Endothelial cell (in vitro differentiated cells): ENCODE measurements around the gene MAP1LC3B. TPM values are rescaled to one million over a fixed set of nuclear protein-coding genes. Genes with fewer than 3 reads are reported as not detected.

ENCODE experiments used
- DNase-seq: peaks from one replicate; pipeline ENCODE4 v3.0.0; 2021; ENCODE audit warnings: low spot score
- H3K27ac Mint-ChIP-seq: one replicate; pipeline ENCODE4 v1.8.0; 2021; ENCODE audit warnings: mixed read lengths, inconsistent platforms; ENCODE audit not compliant: unreplicated experiment
- H3K27me3 Mint-ChIP-seq: one replicate; pipeline ENCODE4 v1.8.0; 2021; ENCODE audit warnings: mild to moderate bottlenecking, moderate library complexity, mixed read lengths, inconsistent platforms; ENCODE audit not compliant: unreplicated experiment
- H3K36me3 Mint-ChIP-seq: one replicate; pipeline ENCODE4 v1.8.0; 2021; ENCODE audit warnings: mild to moderate bottlenecking, low read depth, mixed read lengths, inconsistent platforms; ENCODE audit not compliant: unreplicated experiment
- H3K4me1 Mint-ChIP-seq: one replicate; pipeline ENCODE4 v1.8.0; 2021; ENCODE audit warnings: mild to moderate bottlenecking, mixed read lengths, inconsistent platforms; ENCODE audit not compliant: unreplicated experiment
- H3K4me3 Mint-ChIP-seq: one replicate; pipeline ENCODE4 v1.8.0; 2021; ENCODE audit warnings: mild to moderate bottlenecking, mixed read lengths, inconsistent platforms; ENCODE audit not compliant: unreplicated experiment
- H3K9me3 Mint-ChIP-seq: one replicate; pipeline ENCODE4 v1.8.0; 2021; ENCODE audit warnings: mixed read lengths, inconsistent platforms; ENCODE audit not compliant: unreplicated experiment
- CTCF ChIP-seq: fragments of 200-600 bp; sonication (generic); IDR thresholded peaks from one replicate; pipeline ENCODE4 v1.5.0; 2021; ENCODE audit warnings: antibody characterized with exemption; ENCODE audit not compliant: unreplicated experiment
- total RNA-seq: library from RNA; stranded (reverse); fragmentation: NEBNext Ultra II Directional; extraction: Animal tissue kit (Norgen Biotek cat#: 25700); gene quantifications from one replicate; pipeline ENCODE4 v1.2.1, GENCODE V29; 2021; ENCODE audit not compliant: unreplicated experiment

Gene MAP1LC3B
- total RNA-seq, 1 donor from 2014 or later: 71.6 TPM

GRCh38 chr16:87369117-87369765 lies 22.9 kb upstream of the MAP1LC3B start:
- Mint-ChIP-seq H3K36me3 (no peaks in the 10 kb centered on the region), H3K9me3 (no peaks in the 10 kb centered on the region), H3K27me3 (no peaks in the 10 kb centered on the region), H3K27ac (no peak overlapping the region), H3K4me3 (no peak overlapping the region), H3K4me1 (peaks cover 13% of the 10 kb centered on the region)
- TF ChIP-seq CTCF: no peak
- DNase-seq: no peak

GRCh38 chr16:87369796-87370719 lies 22.1 kb upstream of the MAP1LC3B start:
- DNase-seq: no peak
- peaks cover 13% of the 10 kb centered on the region for H3K4me1 Mint-ChIP-seq
- no peaks in the 10 kb centered on the region for H3K9me3 Mint-ChIP-seq
- H3K36me3 Mint-ChIP-seq: no peaks in the 10 kb centered on the region
- TF ChIP-seq CTCF: no peak
- no peak overlapping the region for H3K27ac Mint-ChIP-seq
- no peak overlapping the region for H3K4me3 Mint-ChIP-seq
- no peaks in the 10 kb centered on the region for H3K27me3 Mint-ChIP-seq

- Mint-ChIP-seq H3K9me3 (no peaks in the 10 kb centered on the region), H3K4me3 (no peak overlapping the region), H3K4me1 (peaks cover 13% of the 10 kb centered on the region), H3K36me3 (no peaks in the 10 kb centered on the region), H3K27ac (no peak overlapping the region), H3K27me3 (peaks cover 3% of the 10 kb centered on the region)
- TF ChIP-seq CTCF: no peak
- DNase-seq: no peak
Measured at GRCh38 chr16:87371261-87371866, 20.8 kb upstream of the MAP1LC3B start.

GRCh38 chr16:87372305-87372704 lies 19.8 kb upstream of the MAP1LC3B start:
- Mint-ChIP-seq H3K4me1 (peaks cover 13% of the 10 kb centered on the region), H3K36me3 (no peaks in the 10 kb centered on the region), H3K9me3 (no peaks in the 10 kb centered on the region), H3K27me3 (peaks cover 3% of the 10 kb centered on the region), H3K4me3 (no peak overlapping the region), H3K27ac (no peak overlapping the region)
- no peak for DNase-seq
- no peak for TF ChIP-seq CTCF
